K562 (cell line): Measurements from ENCODE around the gene RNLS. TPM values are rescaled to one million over a fixed set of nuclear protein-coding genes. Genes with fewer than 3 reads are reported as not detected.

Experiments
- ATAC-seq: fragments of 200-7000 bp; cut with Tn5 transposase; 3 replicates; pipeline ENCODE4 v1.9.1; 2020; ENCODE audit warnings: moderate library complexity
- BruUV-seq: library from RNA; stranded (reverse); fragments of 400-500 nt; replicated peaks from 2 replicates; lab custom pipeline; 2021; lab: Mats Ljungman, UMichigan
- CTCF ChIA-PET: fragments of 300-600 bp; formaldehyde crosslinking; extraction: SDS; loops from one replicate; lab custom pipeline; 2021; ENCODE audit warnings: low intra/inter-chr PET ratio; lab: Yijun Ruan, JAX
- POLR2A ChIA-PET: fragments of 300-600, 350-650 bp; sonication (Branson Sonifier 250); formaldehyde crosslinking; extraction: SDS; loops from one replicate; lab custom pipeline; 2021; ENCODE audit warnings: antibody characterized with exemption, inconsistent platforms; lab: Yijun Ruan, JAX
- DNase-seq, 4 experiments: peaks; one replicate each; pipeline versions ENCODE4 v3.0.0 to v3.0.0-alpha.2; 2011 to 2018; ENCODE audit warnings: low spot score in 3 of 4, mixed read lengths in 3 of 4; ENCODE audit errors: extremely low read depth in 1 of 4
- FAIRE-seq: peaks from 2 replicates; lab custom pipeline; 2011; peaks lifted over from hg19 to GRCh38; lab: Jason Lieb, UNC
- H2AFZ ChIP-seq: 2 replicates; pipeline ENCODE4 v1.6.0; 2011; ENCODE audit warnings: low read depth, low read length, control low read depth, inconsistent platforms
- H3K27ac ChIP-seq: fragments of 200-600 bp; 3 replicates; pipeline ENCODE4 v1.8.0; 2011; ENCODE audit warnings: low read depth, mild to moderate bottlenecking, control low read depth, inconsistent platforms, low read length, moderate library complexity, mixed read lengths; ENCODE audit errors: extremely low read depth
- H3K27me3 ChIP-seq, 2 experiments: fragments of 300-600 bp in 1 of 2; 2 replicates in 1 of 2; 3 replicates in 1 of 2; pipeline versions ENCODE4 v1.6.0 to v1.8.0; 2011; ENCODE audit warnings: inconsistent platforms in 2 of 2, low read length in 2 of 2, mild to moderate bottlenecking in 1 of 2, mixed read lengths in 1 of 2, moderate library complexity in 1 of 2; ENCODE audit not compliant: control insufficient read depth in 2 of 2, insufficient read depth in 2 of 2
- H3K36me3 ChIP-seq: fragments of 300-600 bp; 3 replicates; pipeline ENCODE4 v1.8.0; 2011; ENCODE audit warnings: mild to moderate bottlenecking, low read length, inconsistent platforms; ENCODE audit not compliant: control insufficient read depth, insufficient read depth
- H3K4me1 ChIP-seq, 2 experiments: fragments of 200-600 bp in 1 of 2; replicated peaks in 1 of 2; 2 replicates in 1 of 2; 3 replicates in 1 of 2; pipeline versions ENCODE4 v1.5.1 to v1.8.0; 2011; ENCODE audit warnings: inconsistent platforms in 2 of 2, low read length in 2 of 2, mild to moderate bottlenecking in 1 of 2, mixed read lengths in 1 of 2, moderate library complexity in 1 of 2; ENCODE audit not compliant: control insufficient read depth in 2 of 2, insufficient read depth in 2 of 2
- H3K4me2 ChIP-seq: 2 replicates; pipeline ENCODE4 v1.6.1; 2011; ENCODE audit warnings: low read length, control low read depth, inconsistent platforms, mixed read lengths; ENCODE audit not compliant: insufficient read depth
- H3K4me3 ChIP-seq: fragments of 200-600 bp; sonication (generic), shearing (Covaris generic); 2 replicates; pipeline ENCODE4 v1.5.1; 2016; ENCODE audit warnings: control low read depth, inconsistent platforms
- H3K79me2 ChIP-seq: fragments of 200-600 bp; 3 replicates; pipeline ENCODE4 v1.8.0; 2011; ENCODE audit warnings: low read length, inconsistent platforms; ENCODE audit not compliant: control insufficient read depth, insufficient read depth
- H3K9ac ChIP-seq, 2 experiments: 2 replicates each; pipeline versions ENCODE4 v1.6.0 to v1.6.1; 2011; ENCODE audit warnings: low read depth in 2 of 2, low read length in 2 of 2, control low read depth in 1 of 2, inconsistent platforms in 1 of 2, mild to moderate bottlenecking in 1 of 2, mixed read lengths in 1 of 2; ENCODE audit not compliant: insufficient read depth in 1 of 2
- H3K9me1 ChIP-seq: one replicate; pipeline ENCODE4 v1.6.0; 2011; ENCODE audit warnings: inconsistent platforms, mild to moderate bottlenecking, low read length, moderate library complexity; ENCODE audit not compliant: control insufficient read depth, insufficient read depth
- H3K9me3 ChIP-seq: replicated peaks from 2 replicates; pipeline ENCODE4 v1.5.1; 2011; ENCODE audit warnings: low read depth, low read length, inconsistent platforms; ENCODE audit not compliant: control insufficient read depth, insufficient read depth
- H4K20me1 ChIP-seq: replicated peaks from 2 replicates; pipeline ENCODE4 v1.6.1; 2011; ENCODE audit warnings: low read length, inconsistent platforms, mixed read lengths; ENCODE audit not compliant: control insufficient read depth, insufficient read depth
- BRD4 ChIP-seq: fragments of 200-600 bp; sonication (generic); IDR thresholded peaks from 2 replicates; pipeline ENCODE4 v1.6.1; 2017; ENCODE audit warnings: inconsistent platforms
- CBFA2T2 ChIP-seq: fragments of 450-650 bp; conservative IDR thresholded peaks from 2 replicates; pipeline ENCODE4 v1.6.1; 2017; ENCODE audit warnings: mild to moderate bottlenecking
- JUN ChIP-seq, 2 experiments: sonication (generic) in 1 of 2; formaldehyde crosslinking in 1 of 2; IDR thresholded peaks; 2 replicates each; pipeline versions ENCODE4 v1.6.1 to v1.8.0; 2012 to 2022; ENCODE audit warnings: borderline replicate concordance in 2 of 2, mild to moderate bottlenecking in 2 of 2, improper control_type of control experiment in 1 of 2, low read depth in 1 of 2, low read length in 1 of 2, missing genetic modification reagents in 1 of 2
- RFX1 ChIP-seq: fragments of 450-650 bp; IDR thresholded peaks from 2 replicates; pipeline ENCODE4 v1.6.1; 2016; ENCODE audit warnings: mild to moderate bottlenecking, moderate library complexity
- ZBTB2 ChIP-seq: fragments of 450-650 bp; IDR thresholded peaks from 2 replicates; pipeline ENCODE4 v1.6.1; 2016; ENCODE audit warnings: antibody characterized with exemption
- ZHX1 ChIP-seq: fragments of 150-350 bp; conservative IDR thresholded peaks from 2 replicates; pipeline ENCODE4 v1.6.1; 2014; ENCODE audit warnings: low read length
- WGBS: fragments of 100-300 bp; shearing (Covaris generic); methylation state at CpG from one replicate; pipeline ENCODE4 v1.1.6; 2016; ENCODE audit warnings: low coverage, mixed read lengths; ENCODE audit not compliant: insufficient coverage; ENCODE audit errors: missing lambda C conversion rate; 5-methylcytosine and 5-hydroxymethylcytosine counted together
- in situ Hi-C: fragments of 300-500 bp; cut with MboI; formaldehyde crosslinking; loops from 4 replicates; pipeline ENCODE4 v1.15.0; 2018; ENCODE audit warnings: inconsistent platforms, mixed read lengths
- intact Hi-C: fragments of 100-400 bp; cut with micrococcal nuclease; formaldehyde crosslinking; loops from 2 replicates; pipeline ENCODE4 v1.14.2; 2022
- polyA plus RNA-seq, 8 experiments: library from polyadenylated mRNA; depleted of rRNA in 4 of 8; stranded (reverse) in 5 of 8; unstranded in 3 of 8; fragments of >200 nt; fragmentation: Nextera tagmentation in 2 of 8; fragmentation: Illumina TruSeq in 1 of 8; extraction: Ambion mirVana in 2 of 8; extraction: Trizol in 1 of 8; gene quantifications; 2 replicates each; pipeline versions ENCODE4 v1.2.1 to v1.2.3, GENCODE V29; 2011 to 2014; ENCODE audit warnings: inconsistent platforms in 1 of 8, missing spikeins in 1 of 8
- total RNA-seq, 7 experiments: library from RNA; depleted of rRNA in 6 of 7; stranded (reverse); fragments of >200 nt in 6 of 7; fragmentation: Illumina TruSeq in 2 of 7; extraction: Trizol in 2 of 7; gene quantifications; 2 replicates each; pipeline versions ENCODE4 v1.2.1 to v1.2.3, GENCODE V29; 2011 to 2021; ENCODE audit warnings: low replicate concordance in 1 of 7

The RNLS gene
- total and polyA plus RNA-seq, 9 of the 15 experiments (the other 6 are each of a cell fraction or from before 2014, with no cell fraction given) = 0.14 to 0.72 (median 0.41) TPM; not detected in 3

GRCh38 chr10:88478256-88478655 lies 104.9 kb downstream of the RNLS start (continued):
- TF ChIP-seq JUN (IDR thresholded peaks at IDR 0.05; ENCODE audit: borderline replicate concordance, low read depth, low read length) (no peak), JUN (CRISPR knock-in tag; IDR thresholded peaks at IDR 0.05; ENCODE audit: borderline replicate concordance) (no peak), ZBTB2 (no peak), ZHX1 (no peak), RFX1 (no peak)

- FAIRE-seq = no peak
- Histone ChIP-seq H3K4me3 (no peak overlapping the region), H2AFZ (no peak overlapping the region), H3K79me2 (no peaks in the 10 kb centered on the region), H3K4me1 (no peaks in the 10 kb centered on the region), H3K27me3 (no peaks in the 10 kb centered on the region), H3K4me2 (no peak overlapping the region), H4K20me1 (no peaks in the 10 kb centered on the region), H3K9me3 (no peaks in the 10 kb centered on the region), H3K27ac (no peak overlapping the region), H3K36me3 (no peaks in the 10 kb centered on the region), H3K9me1 (no peaks in the 10 kb centered on the region), H3K9ac (no peak overlapping the region)
- in situ Hi-C loops = no loop called here
- no peak for DNase-seq
- 0% methylated on average over 2 of the region's 4 CpGs for WGBS
- no peak for ATAC-seq
- POLR2A ChIA-PET = interaction anchor here (0.5 kb wide), 1 partner anchor 289 kb away, joined by 3 read pairs; no protein-coding TSS in a partner anchor
- no peak for TF ChIP-seq CBFA2T2
- TF ChIP-seq BRD4 = no peak
- BruUV-seq = no TSS peak
- intact Hi-C loops = no loop called here
- CTCF ChIA-PET = no interaction called here
Observed at GRCh38 chr10:88477343-88478085, 105.6 kb downstream of the RNLS start.
